K562 (cell line): ENCODE data around the gene PEPD.

Experiments
- JUND ChIP-seq, 2 experiments: IDR thresholded peaks; 2 replicates in 1 of 2; 3 replicates in 1 of 2; pipeline ENCODE4 v1.6.1; 2011; ENCODE audit warnings: borderline replicate concordance in 2 of 2, low read depth in 2 of 2, low read length in 2 of 2, improper control_type of control experiment in 1 of 2, missing biosample characterization in 1 of 2, missing genetic modification characterization in 1 of 2, missing genetic modification reagents in 1 of 2
- L3MBTL2 ChIP-seq: fragments of 450-650 bp; IDR thresholded peaks from 2 replicates; pipeline ENCODE4 v1.6.1; 2016; ENCODE audit warnings: mild to moderate bottlenecking, moderate library complexity
- POLR2A ChIP-seq: fragments of 450-650 bp; conservative IDR thresholded peaks from 2 replicates; pipeline ENCODE4 v1.6.1; 2016
- POLR2AphosphoS5 ChIP-seq: IDR thresholded peaks from 2 replicates; pipeline ENCODE4 v1.6.1; 2011; ENCODE audit warnings: mild to moderate bottlenecking, low read depth, low read length, moderate library complexity; ENCODE audit not compliant: control insufficient read depth, insufficient read depth
- RB1 ChIP-seq: fragments of 450-650 bp; IDR thresholded peaks from 2 replicates; pipeline ENCODE4 v1.6.1; 2017; ENCODE audit warnings: low read depth, mild to moderate bottlenecking
- TAF1 ChIP-seq: IDR thresholded peaks from 2 replicates; pipeline ENCODE4 v1.6.1; 2011; ENCODE audit warnings: mild to moderate bottlenecking, low read length, moderate library complexity; ENCODE audit not compliant: insufficient read depth, control insufficient read depth, severe bottlenecking; ENCODE audit errors: extremely low read depth
- TAF9B ChIP-seq: fragments of 450-650 bp; IDR thresholded peaks from 2 replicates; pipeline ENCODE4 v1.6.1; 2018; ENCODE audit warnings: mild to moderate bottlenecking; ENCODE audit not compliant: partially characterized antibody
- ZNF124 ChIP-seq: sonication (generic); formaldehyde crosslinking; IDR thresholded peaks from 2 replicates; pipeline ENCODE4 v1.8.1; 2022; ENCODE audit warnings: missing genetic modification reagents
- TF ChIP-seq, protein P1 (sequence below): sonication (generic); formaldehyde crosslinking; IDR thresholded peaks from 2 replicates; pipeline ENCODE4 v1.8.0; 2022; ENCODE audit warnings: missing genetic modification reagents, mild to moderate bottlenecking, borderline replicate concordance
- TF ChIP-seq, protein P2 (sequence below), 3 experiments: IDR thresholded peaks in 2 of 3; conservative IDR thresholded peaks in 1 of 3; 2 replicates each; pipeline ENCODE4 v1.5.1; 2011 to 2012; ENCODE audit warnings: low read length in 3 of 3, mild to moderate bottlenecking in 3 of 3, control low read depth in 2 of 3, improper control_type of control experiment in 1 of 3, inconsistent platforms in 1 of 3, low read depth in 1 of 3, mixed read lengths in 1 of 3, moderate library complexity in 1 of 3; ENCODE audit not compliant: insufficient read depth in 2 of 3

DNA sequence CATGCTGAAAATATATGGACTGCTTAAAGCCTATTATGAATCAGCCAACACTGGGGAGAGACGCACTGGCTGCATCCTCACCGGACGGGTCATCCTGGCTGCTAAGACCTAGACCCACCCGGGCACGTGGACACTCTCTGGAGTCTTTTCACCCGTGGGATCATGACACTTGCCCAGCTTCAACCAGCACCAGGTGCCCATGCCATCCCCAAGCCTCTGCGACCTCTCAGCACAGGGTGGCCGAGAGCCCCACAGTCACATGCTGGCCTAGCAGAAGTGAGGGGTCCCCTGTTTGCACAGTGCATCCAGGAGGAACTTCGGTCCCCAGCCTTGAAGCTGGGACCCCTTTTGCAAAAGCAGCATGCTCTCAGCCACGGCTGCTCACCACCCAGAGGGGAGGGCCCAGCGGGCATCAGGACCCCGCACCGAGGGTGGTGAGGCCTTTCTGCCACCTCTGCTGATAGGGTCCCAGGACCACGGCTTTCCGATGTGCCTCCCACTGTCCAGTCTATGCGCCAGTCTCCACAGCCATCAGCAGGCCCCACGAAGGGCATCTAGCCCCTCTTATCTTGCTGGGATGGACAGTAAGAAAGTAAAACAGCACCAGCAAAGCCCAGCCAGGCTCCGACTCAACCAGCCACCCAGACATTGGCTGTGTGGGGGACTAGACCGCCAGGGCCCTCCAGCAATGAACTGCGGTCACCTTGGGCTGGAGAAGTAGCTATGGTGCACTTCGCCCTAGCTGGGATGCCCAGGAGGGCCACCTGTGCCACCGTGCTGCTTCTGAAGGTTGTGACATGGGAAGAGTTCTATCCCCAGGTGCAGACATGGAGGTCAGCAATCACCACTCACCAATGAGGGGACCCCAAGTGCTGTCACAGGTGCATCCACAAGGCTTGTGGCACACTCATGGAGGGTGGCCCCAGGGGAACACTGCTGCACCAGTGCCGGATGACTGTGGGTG lies 75.0 kb downstream of the PEPD start:
- TF ChIP-seq POLR2A (no peak), JUND (IDR thresholded peaks at IDR 0.05; ENCODE audit: borderline replicate concordance, low read depth, low read length) (no peak), JUND (tag; IDR thresholded peaks at IDR 0.05; ENCODE audit: borderline replicate concordance, low read depth, low read length) (no peak), TAF9B (no peak), RB1 (no peak), ZNF124 (CRISPR knock-in tag) (no peak), POLR2AphosphoS5 (no peak), L3MBTL2 (no peak), TAF1 (no peak)
- TF ChIP-seq, protein P1, sequence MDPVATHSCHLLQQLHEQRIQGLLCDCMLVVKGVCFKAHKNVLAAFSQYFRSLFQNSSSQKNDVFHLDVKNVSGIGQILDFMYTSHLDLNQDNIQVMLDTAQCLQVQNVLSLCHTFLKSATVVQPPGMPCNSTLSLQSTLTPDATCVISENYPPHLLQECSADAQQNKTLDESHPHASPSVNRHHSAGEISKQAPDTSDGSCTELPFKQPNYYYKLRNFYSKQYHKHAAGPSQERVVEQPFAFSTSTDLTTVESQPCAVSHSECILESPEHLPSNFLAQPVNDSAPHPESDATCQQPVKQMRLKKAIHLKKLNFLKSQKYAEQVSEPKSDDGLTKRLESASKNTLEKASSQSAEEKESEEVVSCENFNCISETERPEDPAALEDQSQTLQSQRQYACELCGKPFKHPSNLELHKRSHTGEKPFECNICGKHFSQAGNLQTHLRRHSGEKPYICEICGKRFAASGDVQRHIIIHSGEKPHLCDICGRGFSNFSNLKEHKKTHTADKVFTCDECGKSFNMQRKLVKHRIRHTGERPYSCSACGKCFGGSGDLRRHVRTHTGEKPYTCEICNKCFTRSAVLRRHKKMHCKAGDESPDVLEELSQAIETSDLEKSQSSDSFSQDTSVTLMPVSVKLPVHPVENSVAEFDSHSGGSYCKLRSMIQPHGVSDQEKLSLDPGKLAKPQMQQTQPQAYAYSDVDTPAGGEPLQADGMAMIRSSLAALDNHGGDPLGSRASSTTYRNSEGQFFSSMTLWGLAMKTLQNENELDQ (CRISPR knock-in tag) = no peak
- TF ChIP-seq, protein P2, sequence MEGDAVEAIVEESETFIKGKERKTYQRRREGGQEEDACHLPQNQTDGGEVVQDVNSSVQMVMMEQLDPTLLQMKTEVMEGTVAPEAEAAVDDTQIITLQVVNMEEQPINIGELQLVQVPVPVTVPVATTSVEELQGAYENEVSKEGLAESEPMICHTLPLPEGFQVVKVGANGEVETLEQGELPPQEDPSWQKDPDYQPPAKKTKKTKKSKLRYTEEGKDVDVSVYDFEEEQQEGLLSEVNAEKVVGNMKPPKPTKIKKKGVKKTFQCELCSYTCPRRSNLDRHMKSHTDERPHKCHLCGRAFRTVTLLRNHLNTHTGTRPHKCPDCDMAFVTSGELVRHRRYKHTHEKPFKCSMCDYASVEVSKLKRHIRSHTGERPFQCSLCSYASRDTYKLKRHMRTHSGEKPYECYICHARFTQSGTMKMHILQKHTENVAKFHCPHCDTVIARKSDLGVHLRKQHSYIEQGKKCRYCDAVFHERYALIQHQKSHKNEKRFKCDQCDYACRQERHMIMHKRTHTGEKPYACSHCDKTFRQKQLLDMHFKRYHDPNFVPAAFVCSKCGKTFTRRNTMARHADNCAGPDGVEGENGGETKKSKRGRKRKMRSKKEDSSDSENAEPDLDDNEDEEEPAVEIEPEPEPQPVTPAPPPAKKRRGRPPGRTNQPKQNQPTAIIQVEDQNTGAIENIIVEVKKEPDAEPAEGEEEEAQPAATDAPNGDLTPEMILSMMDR (IDR thresholded peaks at IDR 0.05 in 2 of 3, conservative IDR thresholded peaks at IDR 0.05 in 1 of 3; ENCODE audit: insufficient read depth in 2 of 3, low read depth in 1 of 3, low read length in 3 of 3) = no peak
